ENCODE measurements around the gene LIN28B. TPM values are rescaled to one million over a fixed set of nuclear protein-coding genes. Genes with fewer than 3 reads are reported as not detected.

The LIN28B gene
- total RNA-seq, 1 donor from 2014 or later: not detected

DNA sequence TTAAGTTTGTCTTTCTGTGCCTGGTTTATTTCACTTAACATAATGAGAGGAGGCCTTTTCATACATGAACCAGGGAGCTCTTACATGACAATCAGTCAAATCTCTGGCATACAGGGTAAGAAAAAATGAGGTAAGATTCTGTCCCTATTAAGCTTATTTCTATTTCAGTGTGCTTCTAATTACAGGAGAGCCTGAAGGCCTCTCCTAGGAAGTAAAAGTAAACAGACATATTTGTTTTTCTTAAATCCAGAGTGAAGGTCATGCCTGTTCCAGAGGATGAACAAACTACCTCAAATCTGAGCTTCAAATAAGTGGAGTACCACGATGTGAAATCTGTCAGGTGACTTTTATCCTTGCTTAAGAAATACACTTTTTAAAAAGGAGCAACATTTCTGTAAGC lies 150.3 kb downstream of the LIN28B start:
- intact Hi-C loops (cut with micrococcal nuclease): no loop called here

DNA sequence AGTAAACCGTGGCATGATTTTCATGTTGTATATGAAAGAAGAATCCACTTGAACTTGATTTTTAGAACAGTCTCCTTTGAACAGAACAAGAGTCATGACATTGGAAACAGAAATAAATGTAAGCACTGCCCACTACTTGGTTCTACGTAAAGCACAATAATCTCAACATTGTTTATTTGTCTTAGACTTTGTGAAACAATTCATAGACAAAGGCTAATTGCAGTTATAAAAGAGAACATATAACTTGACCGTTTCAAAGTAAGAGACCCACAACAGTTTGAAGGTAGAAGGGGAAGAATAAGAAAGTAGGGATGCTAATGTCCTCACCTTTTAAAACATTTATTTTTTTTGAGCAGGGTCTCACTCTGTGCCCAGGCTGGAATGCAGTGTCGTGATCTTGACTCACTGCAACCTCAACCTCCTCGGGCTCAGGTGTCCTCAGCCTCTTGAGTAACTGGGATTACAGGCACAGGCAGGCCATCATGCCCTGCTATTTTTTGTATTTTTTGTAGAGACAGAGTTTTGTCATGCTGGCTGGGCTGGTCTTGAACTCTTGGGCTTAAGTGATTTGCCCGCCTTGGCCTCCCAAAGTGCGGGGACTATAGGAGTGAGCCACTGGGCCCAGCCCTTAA lies 151.8 kb downstream of the LIN28B start:
- intact Hi-C loops (cut with micrococcal nuclease): no loop called here

DNA sequence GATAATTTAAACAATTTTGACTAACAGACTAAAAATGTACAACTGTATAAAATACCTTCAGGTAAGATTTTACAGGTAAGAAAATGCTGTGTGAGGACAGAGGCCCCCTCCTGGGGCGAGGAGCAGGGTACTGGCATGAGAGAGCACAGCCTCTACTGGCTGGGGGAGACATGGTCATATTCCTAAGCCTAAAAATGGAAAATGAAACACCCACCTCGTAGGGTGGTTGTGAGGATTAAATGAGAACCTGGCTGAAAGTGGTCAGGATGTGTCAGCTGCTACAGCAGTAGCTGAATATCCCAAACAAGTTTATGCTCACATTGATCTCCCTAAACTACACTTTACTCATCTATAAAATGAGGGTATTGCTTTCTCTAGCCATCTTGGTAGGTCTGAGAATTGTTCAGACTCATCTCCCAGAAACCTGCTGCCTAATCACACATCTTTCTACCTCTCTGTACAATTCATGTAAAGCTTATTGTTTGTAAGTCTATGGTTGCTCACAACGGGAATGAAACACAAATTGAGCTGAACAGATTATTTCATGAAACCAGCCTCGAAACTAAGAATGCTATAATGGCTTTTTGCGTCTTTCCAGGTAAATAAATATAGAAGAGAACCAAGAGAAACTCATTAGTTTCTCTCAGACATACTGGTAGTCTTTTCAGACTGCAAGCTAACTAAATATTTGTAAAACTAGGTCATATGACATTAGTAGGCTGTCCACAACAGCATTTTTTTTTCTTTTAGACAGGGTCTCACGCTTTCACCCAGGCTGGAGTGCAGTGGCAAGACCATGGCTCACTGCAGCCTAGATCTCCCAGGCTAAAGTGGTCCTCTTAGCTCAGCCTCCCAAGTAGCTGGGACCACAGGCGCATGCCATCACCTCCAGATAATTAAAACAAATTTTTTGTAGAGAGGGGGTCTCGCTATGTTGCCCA lies 153.3 kb downstream of the LIN28B start:
- intact Hi-C loops (cut with micrococcal nuclease): no loop called here

DNA sequence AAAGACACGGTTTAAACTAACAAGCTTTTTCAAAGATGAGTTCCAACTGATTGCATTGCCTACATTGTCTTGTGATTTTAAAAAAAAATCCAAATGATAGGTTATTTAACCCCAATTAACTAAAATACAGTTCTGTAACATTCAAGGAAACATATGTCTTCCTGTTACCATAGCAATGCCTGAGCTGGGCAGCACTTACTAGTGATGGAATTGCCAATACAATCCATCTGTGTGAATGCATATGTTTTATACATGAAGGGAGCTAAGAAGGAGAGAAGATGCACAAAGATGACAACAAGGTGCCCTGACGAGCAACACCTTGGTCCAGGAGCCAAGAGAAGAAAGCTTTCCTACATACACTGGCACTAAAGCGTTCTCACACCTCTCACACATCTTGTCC lies 154.2 kb downstream of the LIN28B start:
- intact Hi-C loops (cut with micrococcal nuclease): no loop called here

DNA sequence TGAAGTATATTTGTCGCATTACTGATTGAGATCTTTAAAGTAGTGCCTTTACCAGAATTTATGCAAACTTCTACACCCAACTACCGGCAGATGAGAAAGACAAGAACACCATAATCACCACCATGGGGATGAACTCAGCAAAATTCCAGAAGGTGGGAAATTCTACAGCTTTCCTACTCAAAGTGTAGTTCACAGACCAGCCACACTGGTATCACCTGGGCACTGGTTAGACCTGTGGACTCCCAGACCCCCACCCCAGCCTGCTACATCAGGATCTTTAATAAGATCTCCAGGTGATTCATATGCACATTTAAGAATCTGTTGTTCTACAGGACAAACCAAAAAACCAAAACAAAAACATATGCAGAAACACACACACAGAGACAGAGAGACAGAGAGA lies 155.0 kb downstream of the LIN28B start:
- intact Hi-C loops (cut with micrococcal nuclease): no loop called here

DNA sequence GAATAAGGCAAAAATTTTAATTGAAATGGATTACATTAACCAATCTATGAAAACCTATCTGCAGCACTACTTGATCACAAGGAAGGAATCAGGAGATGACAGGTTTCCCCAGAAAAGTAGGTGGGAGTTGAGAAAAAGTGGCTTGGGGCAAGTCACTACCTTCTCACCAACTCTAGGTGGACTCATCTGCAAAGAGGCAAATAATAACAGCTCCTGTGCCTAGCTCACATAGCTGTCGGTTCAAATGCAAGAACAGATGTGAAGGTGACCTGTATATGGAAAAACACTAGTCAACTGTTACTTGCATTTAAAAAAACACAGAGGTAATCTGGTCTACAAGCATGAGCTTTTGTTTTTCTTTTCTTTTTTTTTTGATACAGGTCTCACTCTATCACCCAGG lies 155.7 kb downstream of the LIN28B start:
- intact Hi-C loops (cut with micrococcal nuclease): no loop called here

DNA sequence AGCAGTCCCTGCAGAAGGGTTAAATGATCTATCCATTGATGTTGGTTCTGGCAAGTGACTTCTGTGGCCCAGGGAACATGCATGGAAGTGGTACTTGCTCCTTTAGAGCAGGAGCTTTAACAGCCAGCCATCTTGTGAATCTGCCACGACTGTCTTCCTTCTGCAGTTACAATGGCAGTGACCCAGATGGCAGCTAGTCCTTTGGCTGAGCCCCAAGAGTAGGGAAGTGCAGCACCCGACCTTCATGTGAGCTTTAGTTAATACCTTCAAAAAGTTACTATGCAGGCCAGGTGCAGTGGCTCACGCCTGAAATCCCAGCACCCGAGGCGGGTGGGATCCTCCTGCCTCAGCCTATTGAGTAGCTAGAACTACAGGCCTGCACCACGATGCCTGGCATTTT lies 156.5 kb downstream of the LIN28B start:
- intact Hi-C loops (cut with micrococcal nuclease): no loop called here

DNA sequence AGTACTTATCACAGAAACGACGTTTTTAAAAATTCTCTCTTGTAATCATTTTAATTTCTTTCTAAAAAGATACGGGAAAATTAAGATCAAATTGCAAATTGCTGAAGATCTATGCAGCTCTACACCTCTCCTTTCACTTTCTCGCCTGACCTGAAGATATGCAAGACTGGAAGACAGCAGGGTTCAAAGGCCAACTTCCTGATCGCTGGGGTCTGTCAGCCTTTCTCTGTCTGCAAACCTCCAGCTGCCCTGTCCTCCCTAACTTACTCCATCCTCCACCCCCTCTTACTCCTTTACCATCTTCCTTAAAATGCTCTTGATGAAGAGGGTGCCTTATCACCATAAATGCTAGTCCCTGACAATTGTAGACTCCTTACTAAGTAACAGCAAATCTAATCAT lies 159.2 kb downstream of the LIN28B start:
- intact Hi-C loops (cut with micrococcal nuclease): no loop called here

DNA sequence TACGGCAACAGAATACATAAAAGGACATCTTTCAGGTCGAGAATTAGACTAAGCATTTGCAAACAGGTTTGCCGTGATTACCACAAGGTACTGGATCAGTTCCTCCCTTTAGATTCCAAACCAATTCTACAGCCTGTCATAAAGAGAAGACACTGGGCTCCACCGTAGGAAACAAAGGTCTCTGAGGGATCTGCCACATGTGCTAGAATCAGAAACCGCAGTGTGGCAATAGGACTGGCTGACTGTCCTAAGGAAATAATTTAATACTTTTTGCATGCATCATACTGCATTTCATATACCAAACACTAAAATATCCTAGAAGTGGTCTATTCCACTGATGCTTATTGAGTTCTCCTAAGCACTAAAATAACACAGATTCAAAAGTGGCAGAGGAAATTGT lies 163.7 kb downstream of the LIN28B start:
- intact Hi-C loops (cut with micrococcal nuclease): no loop called here

DNA sequence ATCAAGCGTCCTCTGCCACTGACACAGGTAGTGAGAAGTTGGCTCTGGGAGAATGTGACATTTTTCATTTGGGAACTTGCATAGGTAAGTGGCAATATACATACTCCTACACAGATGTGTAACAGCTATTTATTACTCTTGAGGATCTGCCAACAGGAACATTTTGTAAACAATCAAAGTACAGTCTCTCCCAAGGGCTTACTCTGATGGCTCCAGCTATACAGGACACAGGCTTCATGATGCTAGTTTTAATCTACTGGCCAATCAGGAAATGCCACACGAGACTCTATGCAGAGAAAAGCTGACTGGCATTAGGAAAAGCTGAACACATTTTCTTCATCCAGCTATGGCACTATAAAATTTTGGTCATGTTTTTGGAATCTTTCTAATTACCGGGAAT lies 165.1 kb downstream of the LIN28B start:
- intact Hi-C loops (cut with micrococcal nuclease): no loop called here

DNA sequence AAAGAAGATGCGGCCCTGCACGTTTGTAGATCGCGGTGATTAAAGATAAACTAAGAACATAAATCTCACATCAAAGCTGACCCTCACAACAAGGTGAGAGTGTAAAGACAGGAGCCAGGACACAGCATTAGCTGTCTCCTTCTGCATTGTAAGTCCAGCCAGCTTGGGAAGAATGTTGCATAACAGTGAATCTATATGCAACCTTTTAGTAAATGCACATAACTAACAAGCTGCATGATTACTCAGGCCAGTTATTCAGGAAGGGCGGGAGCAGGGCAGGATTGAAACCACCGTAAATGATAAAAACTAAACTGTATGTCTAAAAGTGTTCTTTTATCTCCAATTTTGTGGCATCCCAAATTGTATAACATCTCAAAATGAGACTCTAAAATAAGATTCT lies 165.8 kb downstream of the LIN28B start:
- intact Hi-C loops (cut with micrococcal nuclease): no loop called here

Other genes starting within 250 kb of the LIN28B start
- 13.1 and 14.5 TPM in 2 replicates for gene HACE1, start 97.2 kb upstream of the LIN28B start, total RNA-seq
- not detected in 2 replicates for gene POPDC3, start 222.9 kb downstream of the LIN28B start, total RNA-seq

Data from T-helper 1 cell treated with Interleukin-12 subunit alpha and Interleukin-12 subunit beta and Interleukin-4 antibody, amounts not matched to agents 30 ng/mL and 1 ng/mL, for 36 hours (primary cell).